GM21360 (cell line): ENCODE data around the gene AK6.
A peak's percentile ranks its signal among the peaks of the same experiment; 100 is the strongest.
"Not testable (repeated sequence)": the region's sequence is repeated elsewhere in the genome, so short reads cannot be mapped to it uniquely, and the experiment has no call there.

Experiments used
- ATAC-seq: cut with Tn5 transposase; IDR thresholded peaks from one replicate; pipeline ENCODE4 v1.9.1; 2021; ENCODE audit warnings: mild to moderate bottlenecking, moderate library complexity; ENCODE audit not compliant: unreplicated experiment

AK6 gene

DNA sequence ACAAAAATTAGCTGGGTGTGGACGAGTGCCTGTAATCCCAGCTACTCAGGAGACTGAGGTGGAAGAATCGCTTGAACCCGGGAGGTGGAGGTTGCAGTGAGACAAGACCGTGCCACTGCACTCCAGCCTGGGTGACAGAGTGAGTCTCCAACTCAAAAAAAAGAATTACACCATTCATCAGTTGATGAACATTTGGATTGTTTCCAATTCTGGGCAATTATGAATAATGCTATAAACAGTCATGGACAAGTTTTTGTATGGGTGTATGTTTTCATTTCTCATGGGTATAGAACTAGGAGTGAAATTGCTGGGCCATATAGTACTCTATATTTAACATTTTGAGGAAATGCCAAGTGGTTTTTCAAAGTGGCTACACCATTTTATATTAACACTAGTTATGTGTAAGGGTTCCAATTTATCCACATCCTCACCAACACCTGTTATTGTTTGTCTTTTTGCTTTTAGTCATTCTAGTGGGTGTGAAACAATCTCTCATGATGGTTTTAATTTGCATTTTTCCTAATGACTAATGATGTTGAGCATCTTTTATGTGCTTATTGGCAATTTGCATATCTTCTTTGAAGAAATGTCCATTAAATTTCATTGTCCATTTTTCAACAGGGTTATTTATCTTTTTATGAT lies 27.7 kb downstream of the AK6 start:
- no peak for ATAC-seq

DNA sequence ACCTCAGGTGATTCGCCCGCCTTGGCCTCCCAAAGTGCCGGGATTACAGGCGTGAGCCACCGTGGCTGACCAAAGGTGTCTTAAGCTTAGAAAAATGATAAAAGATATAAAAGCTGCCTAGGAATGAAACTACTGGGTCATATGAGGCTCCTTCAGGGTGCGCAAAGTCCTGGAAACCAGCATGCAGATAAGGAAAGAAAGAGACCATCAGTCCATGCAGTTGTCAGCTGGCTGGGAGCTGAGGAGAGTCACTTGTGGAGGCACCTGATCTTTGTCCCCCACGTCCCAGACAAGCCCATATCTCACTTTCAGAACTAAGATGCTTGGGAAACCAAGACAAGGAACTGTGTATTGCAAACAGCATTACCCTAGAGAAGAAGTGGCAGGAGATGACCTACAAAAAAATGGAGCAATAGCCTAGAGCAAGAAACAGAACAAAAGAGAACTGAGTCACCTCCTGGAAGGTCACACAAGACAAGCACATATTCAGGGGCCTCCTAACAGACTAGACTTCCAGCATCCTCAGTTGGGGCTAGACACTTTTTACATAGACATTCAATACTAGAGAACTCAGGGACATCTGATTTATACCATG lies 33.9 kb downstream of the AK6 start:
- no peak for ATAC-seq

DNA sequence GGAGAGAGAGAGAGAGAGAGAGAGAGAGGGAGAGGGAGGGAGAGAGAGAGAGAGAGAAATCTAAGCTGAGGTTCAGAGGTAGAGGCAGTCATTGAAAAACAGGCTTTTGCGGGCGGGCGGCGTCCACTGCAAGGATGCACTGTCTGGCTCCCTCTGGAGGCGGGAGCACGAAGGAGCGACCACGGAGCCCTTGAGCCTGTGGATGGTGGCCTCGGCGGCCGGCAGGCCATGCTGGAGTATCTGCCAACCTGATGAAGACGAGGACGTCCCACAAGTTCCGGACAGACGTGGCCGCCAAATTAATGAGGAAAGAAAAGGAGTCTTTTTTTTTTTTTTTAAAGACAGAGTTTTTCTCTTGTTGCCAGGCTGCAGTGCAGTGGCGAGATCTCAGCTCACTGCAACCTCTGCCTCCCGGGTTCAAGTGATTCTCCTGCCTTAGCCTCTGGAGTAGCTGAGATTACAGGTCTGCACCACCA lies 34.5 kb downstream of the AK6 start:
- peak; percentile 61 for ATAC-seq

DNA sequence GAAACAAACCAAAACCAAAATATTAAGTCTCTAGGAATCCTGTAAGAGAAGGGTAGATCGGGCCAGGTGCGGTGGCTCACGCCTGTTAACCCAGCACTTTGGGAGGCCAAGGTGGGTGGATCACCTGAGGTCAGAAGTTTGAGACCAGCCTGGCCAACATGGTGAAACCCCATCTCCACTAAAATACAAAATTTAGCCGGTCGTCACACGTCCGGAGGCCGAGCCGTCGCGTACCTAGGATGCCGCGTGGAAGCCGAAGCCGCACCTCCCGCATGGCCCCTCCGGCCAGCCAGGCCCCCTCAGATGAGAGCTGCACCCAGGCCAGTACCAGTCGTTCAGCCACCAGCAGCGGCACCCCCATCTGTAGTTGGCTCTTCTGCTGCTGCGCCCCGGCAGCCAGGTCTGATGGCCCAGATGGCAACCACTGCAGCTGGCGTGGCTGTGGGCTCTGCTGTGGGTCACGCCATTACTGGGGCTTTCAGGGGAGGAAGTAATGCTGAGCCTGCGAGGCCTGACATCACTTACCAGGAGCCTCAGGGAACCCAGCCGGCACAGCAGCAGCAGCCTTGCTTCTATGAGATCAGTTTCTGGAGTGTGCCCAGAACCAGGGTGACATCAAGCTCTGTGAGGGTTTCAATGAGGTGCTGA lies 35.5 kb downstream of the AK6 start:
- ATAC-seq = not testable (repeated sequence)

DNA sequence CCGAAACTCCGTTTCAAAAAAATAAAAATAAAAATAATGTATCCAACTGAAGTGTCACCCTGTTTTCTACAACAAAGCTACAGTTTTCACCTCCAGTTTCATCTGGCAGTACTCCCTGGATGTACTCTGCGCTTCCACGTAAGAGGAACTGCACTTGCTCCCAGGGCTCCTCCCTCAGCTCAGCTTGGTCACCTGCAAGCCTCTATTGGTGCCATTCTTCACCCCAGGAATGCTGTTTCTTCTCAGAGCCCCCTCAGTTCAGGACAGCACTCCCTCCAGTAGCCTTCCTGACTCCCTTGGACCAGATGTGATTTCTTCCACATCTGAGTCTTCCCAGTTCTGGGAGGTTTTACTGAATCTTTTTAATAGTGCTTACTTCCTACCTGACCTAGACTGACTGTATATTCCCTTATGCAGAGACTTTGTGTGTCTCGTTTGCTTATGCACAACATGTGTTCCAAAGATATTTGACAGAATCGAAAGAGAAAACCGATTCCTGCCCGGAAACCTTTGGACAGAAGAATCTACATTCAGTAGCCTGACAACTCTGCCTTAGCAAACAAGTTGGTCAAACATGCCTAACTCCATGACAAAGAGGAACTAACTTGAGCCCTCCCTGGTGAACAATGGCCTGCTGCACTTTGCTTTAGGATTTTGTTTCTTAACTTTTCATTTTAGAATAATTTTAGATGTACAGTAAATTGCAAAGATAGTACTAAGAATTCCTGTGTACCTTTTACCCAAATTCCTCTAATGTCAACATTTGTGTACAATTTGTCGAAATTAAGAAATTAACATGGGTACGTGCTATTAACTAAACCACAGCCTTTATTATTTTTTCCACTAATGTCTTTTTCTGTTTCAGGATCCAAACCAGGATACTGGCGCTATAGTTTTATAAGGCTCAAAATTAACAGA lies 37.5 kb downstream of the AK6 start:
- no peak for ATAC-seq

DNA sequence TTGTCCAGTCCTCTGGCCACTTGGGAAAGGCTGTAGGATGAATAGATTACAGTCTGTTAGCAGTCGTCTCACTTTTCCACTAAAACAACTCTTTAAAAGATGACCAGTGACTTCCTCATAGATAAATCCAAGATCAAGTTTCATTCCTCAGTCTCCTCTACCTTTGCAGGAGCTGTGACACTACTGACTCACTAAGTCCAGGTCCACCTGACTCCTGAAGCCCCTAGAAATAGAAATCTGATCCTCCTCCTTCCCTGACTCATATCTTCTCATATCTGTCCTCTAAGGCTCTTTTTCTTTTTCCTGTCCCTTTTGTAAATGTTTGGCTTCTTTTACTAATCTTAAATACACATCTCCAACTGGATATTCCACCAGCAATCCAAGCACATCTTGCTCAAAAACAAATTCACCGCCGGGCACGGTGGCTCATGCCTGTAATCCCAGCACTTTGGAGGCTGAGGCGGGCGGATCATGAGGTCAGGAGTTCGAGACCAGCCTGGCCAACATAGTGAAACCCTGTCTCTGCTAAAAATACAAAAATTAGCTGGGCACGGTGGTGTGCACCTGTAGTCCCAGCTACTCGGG lies 39.3 kb downstream of the AK6 start:
- no peak for ATAC-seq

DNA sequence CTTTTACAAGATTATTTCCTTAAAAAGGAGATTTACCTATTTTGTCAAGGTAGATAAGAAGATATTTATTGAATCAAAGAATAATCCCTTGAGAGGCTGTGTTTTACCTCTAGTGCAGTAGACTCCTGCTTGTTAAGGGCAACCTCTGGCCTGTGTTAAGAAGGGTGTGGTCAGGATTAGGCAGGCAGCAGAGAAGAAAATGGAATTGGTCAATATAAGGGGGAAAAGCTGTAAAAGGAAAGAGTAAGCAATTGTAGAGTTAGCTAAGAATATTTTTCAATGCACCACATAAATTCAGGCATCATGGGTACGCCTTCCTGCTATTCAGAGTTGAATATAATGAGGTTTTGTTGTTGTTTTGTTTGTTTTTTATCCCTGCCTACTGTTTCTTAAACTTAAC lies 43.0 kb downstream of the AK6 start:
- ATAC-seq = no peak

DNA sequence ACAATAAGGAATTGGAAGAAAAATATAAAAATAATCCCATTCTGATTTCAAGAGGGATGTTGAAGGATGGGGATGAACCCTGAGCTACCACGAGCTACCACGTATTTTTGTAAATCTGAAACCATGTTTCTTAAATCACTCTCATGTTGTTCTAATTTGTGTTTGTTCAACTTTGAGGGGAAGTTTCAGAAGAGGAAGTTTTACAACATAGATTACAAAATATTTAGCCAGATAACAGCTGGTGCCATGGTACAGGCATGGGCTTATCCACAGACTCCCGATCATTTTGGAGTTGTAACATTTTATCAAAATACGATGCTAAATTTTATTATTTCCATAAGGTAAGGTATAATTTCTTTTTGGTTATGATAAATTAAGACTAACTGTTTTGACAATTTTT lies 51.9 kb downstream of the AK6 start:
- no peak for ATAC-seq

DNA sequence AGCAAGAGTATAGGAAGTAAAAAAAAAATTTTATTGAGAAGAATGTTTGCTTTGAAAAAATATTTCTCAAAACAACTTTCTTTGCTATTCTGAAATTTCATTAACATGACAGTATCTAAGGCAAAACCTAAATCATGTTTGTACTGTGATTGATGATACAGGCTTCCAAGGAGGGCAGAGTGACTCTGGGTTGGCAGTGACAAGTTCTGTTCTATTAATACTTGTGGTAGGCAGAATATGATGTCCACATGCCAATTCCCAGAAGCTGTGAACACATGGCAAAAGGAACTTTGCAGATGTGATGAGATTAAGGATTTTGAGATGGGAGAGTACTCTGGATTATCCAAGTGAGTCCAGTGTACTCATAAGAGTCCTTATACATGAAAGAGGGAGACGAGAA lies 53.3 kb downstream of the AK6 start:
- no peak for ATAC-seq

DNA sequence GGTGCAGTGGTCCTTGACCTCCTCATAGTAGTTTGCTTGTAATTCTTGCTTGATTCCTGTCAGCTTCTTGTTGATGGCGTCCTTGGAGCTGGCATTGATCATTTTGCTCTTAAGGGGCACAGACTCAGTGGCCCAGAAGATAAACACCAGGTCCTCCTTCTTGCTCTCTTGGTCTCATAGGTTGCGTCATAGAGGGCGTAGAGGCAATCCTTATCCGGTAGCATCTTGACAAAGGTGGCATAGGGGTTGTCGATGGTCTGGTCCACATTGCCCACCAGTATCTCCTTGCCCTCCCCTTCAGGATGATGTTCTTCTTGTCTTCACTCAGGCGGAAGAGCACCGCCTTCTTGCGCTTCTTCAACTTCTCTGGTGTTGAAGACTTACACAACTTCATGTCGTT lies 55.9 kb downstream of the AK6 start:
- ATAC-seq = no peak

DNA sequence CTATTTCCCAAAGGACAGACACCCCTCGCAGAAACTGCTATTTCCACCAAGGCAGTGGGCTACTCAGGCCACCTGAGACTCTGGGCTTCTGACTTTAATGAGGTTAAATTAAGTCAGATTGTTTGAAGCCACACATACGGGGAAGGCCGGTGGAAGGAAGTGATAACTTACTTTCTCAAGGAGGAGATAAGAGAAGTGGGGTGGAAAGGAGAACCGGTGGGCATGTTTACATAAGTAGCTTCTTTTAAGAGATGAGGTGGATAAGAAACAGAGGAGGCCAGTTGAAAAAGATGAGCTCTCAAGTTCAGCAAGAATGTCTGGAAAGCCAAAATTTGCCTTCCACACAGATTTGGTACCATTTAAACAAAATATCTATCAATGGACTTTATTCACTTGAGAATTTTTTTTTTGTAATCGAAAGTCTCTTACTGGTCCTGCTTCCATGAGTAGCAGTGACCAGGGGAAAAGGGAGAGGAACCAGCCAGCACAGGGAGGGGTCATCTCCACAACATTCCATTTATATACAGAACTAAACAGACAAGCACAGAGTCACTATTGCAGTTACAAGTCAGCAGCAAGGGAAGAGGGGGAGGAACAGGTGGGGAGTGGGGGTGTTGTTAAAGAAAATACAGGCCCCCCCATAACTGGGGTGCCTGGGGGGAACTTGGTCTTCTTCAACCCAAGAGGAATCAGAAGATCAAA lies 56.7 kb downstream of the AK6 start:
- no peak for ATAC-seq

DNA sequence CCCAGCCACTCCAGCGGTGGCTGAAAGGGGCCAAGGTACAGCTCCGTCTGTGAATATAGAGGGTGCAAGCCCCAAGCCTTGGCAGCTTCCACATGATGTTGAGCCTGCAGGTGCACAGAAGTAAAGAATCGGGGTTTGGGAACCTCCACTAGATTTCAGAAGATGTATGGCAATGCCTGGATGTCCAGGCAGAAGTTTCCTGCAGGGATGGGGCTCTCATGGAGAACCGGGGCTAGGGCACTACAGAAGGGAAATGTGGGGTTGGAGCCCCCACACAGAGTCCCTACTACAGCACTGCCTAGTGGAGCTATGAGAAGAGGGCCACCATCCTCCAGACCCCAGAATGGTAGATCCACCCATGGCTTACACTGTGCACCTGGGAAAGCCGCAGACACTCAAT lies 59.9 kb downstream of the AK6 start:
- no peak for ATAC-seq

DNA sequence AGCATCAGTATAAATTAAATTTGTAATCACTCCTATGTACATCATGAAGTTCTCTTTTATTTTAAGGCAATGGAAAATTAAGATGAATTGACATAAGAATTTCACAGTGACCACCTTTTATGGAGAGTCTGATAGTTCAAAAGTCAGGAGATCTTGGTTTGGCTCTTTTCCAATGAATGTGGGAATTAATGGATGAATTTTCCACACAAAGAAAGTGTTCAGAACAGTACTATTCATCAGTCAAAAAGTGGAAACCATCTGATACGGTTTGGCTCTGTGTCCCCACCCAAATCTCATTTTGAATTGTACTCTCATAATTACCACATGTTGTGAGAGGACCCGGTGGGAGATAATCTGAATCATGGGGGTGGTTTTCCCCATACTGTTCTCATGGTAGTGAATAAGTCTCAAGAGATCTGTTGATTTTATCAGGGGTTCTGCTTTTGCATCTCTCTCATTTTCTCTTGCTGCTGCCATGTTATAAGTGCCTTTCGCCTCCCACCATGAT lies 61.2 kb downstream of the AK6 start:
- ATAC-seq = no peak

DNA sequence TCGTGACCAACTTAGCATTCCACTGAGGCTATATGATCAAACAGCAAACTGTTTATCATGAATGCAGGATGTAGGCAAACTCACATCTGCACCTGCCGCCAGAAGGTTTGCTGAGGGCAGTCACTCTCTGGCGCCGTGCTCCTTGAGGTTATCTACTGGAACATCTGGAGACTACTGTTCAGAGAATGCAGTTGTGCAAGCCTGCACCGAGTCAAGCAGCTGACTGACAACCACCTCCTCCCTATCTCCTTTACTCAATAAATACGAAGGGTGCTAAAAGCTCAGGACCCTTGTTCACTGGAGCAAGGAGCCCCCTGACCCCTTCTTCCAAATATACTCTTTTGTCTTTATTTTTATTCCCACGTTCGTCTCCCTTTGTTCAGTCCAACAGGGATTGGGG lies 63.8 kb downstream of the AK6 start:
- no peak for ATAC-seq
